Hepatocyte (in vitro differentiated cells): Measurements from ENCODE around the gene LRRFIP1.

Source experiments
- CTCF ChIP-seq: fragments of 200-600 bp; sonication (generic); IDR thresholded peaks from 2 replicates; pipeline ENCODE4 v1.5.1; 2016; ENCODE audit warnings: antibody characterized with exemption, mild to moderate bottlenecking; ENCODE audit not compliant: poor library complexity
- EZH2 ChIP-seq: fragments of 200-600 bp; sonication (generic); IDR thresholded peaks from 2 replicates; pipeline ENCODE4 v1.6.1; 2016; ENCODE audit warnings: antibody characterized with exemption, mild to moderate bottlenecking, borderline replicate concordance
- EZH2phosphoT487 ChIP-seq: fragments of 200-600 bp; sonication (generic); IDR thresholded peaks from one replicate; pipeline ENCODE4 v1.6.1; 2018; ENCODE audit warnings: antibody characterized with exemption, mild to moderate bottlenecking, low read depth, moderate library complexity; ENCODE audit not compliant: unreplicated experiment, severe bottlenecking

- TF ChIP-seq EZH2 (no peak), CTCF (no peak), EZH2phosphoT487 (no peak)
Observed at GRCh38 chr2:237601453-237602116, 25.8 kb upstream of the LRRFIP1 start.
